Hematopoietic multipotent progenitor cell treated with erythropoietin and hydrocortisone succinate and interleukin-3 and kit ligand, for 15 days (in vitro differentiated cells): ENCODE measurements around the gene ZNF48.

Experiments used
- DNase-seq: peaks from one replicate; pipeline ENCODE4 v3.0.0-alpha.2; 2015; ENCODE audit warnings: low spot score

The ZNF48 gene

GRCh38 chr16:30407804-30408534, 12.7 kb downstream of the ZNF48 start:
- no peak for DNase-seq

- peak; percentile 87 for DNase-seq
Measured at GRCh38 chr16:30409125-30410060, 14.2 kb downstream of the ZNF48 start.

GRCh38 chr16:30413112-30413806, 18.0 kb downstream of the ZNF48 start:
- no peak for DNase-seq

GRCh38 chr16:30414159-30414558, 18.9 kb downstream of the ZNF48 start:
- DNase-seq: no peak

- DNase-seq: no peak
Measured at GRCh38 chr16:30416047-30416603, 20.9 kb downstream of the ZNF48 start.

- DNase-seq: no peak
Measured at GRCh38 chr16:30416624-30417528, 21.7 kb downstream of the ZNF48 start.

- peak; percentile 82 for DNase-seq
Measured at GRCh38 chr16:30417529-30418349, 22.5 kb downstream of the ZNF48 start.

DNA sequence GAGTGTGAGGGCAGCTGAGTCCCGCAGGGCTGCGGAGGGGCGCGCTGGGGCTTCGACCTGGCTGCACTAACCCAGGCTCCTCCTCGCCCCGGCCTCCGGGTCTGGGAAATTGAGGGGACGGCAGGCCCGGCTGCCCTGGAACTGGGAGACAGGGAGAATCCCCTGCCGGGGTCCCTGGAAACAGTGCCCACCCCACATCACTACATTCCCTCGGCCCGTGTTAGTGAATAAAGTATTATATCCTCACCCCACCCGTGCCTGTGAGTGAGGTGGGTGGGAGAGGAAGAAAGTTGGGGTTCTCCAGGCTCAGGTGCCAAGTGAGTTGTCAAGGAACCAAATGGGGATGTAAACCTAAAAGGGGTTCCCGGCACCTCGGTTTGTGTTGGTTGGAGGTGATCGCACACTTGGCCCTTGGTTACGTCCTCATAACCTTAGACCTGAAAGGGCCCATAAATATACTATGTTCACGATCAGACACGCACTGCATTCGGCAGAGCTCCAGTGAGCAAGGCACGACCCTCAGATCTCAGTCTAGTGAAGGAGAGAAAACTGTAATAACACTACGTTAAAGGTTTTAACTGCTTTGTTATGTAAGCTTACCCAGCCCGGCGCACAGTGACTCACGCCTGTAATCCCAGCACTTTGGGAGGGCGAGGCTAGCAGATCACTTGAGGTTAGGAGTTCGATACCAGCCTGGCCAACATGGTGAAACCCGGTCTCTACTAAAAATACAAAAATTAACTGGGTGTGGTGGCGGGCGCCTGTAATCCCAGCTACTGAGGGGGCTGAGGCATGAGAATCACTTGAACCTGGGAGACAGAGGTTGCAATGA, 23.3 kb downstream of the ZNF48 start:
- no peak for DNase-seq

- DNase-seq: no peak
Measured at GRCh38 chr16:30421010-30421409, 25.8 kb downstream of the ZNF48 start.

GRCh38 chr16:30428055-30428454, 32.8 kb downstream of the ZNF48 start:
- no peak for DNase-seq

DNA sequence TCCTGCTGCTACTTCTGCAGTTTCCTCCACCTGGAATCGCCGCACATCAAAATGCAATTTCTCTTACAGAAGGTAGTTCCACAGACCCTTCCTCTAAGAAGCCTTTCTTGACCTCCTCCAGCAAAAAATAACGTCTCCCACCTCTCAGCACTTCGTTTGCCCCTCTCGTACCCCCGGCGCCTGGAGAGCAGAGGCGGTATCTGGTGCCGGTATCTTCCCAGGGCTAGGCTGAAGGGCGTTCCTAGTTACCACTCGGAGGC, 34.1 kb downstream of the ZNF48 start:
- DNase-seq: no peak

DNA sequence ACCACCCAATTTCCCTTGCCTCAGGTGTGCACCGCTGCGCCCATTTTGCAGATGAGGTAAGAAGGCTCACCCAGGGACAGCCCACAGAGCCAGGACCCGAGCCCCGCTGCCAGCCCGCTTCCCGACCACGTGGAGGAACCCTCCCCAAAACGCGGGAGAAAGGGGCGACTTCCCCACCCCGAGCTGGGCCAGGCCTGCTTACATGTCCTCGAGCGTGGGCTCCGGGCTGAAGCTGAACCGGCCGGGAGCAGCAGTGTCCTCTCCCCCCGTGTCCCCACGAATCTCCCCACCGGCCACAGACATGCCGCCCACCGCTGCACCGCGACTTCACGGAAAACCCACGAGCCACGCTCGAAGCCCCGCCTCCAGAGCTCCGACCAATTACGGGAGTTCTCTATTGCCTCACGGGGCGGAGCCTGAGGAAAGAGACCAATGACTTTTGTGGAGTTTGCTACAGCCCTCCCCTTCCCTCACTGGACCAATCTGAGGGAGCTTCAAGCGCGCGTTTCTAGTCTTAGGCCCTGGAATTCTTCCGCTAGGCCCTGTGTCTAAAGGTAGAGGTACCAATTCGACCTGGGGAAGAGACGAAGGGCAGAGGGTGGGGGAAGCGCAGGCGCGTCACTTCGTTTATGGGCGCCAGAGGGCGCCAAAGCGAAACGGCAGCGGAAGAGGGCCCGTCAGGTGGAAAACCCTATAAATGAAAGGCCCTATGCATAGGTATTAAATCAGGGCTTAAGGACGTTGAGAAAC, 34.6 kb downstream of the ZNF48 start, which contains the start of gene DCTPP1:
DCTPP1 (minus strand) TSS at position 353 of the 750 bp plus-strand sequence; CDS start at position 303, 50 bp downstream.
- peak; percentile 98 for DNase-seq

- no peak for DNase-seq
Measured at GRCh38 chr16:30430428-30430970, 35.3 kb downstream of the ZNF48 start.

GRCh38 chr16:30434852-30435251, 39.6 kb downstream of the ZNF48 start:
- no peak for DNase-seq

DNA sequence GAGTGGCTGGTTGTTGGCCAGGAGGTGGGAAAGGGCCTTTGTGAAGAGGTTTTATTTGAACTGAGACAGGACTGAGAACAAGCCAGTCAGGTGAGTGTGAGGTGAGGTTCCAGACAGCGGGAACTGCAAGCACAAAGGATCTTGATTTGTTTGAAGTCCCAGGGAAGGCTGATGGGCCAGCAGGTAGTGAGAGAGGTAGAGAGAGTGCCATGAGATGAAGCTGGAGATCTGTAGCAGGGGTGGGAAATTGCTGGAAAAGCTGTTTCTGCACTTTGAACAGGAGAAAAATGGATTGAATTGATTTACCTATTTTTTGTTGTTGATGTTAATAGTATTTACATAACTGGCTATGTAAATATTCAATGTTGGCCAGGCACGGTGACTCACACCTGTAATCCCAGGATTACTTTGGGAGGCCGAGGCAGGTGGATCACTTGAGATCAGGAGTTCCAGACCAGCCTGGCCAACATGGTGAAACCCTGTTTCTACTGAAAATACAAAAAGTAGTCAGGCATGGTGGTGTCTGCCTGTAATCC, 42.4 kb downstream of the ZNF48 start:
- DNase-seq: no peak

- DNase-seq: no peak
Measured at GRCh38 chr16:30438835-30439234, 43.6 kb downstream of the ZNF48 start.

DNA sequence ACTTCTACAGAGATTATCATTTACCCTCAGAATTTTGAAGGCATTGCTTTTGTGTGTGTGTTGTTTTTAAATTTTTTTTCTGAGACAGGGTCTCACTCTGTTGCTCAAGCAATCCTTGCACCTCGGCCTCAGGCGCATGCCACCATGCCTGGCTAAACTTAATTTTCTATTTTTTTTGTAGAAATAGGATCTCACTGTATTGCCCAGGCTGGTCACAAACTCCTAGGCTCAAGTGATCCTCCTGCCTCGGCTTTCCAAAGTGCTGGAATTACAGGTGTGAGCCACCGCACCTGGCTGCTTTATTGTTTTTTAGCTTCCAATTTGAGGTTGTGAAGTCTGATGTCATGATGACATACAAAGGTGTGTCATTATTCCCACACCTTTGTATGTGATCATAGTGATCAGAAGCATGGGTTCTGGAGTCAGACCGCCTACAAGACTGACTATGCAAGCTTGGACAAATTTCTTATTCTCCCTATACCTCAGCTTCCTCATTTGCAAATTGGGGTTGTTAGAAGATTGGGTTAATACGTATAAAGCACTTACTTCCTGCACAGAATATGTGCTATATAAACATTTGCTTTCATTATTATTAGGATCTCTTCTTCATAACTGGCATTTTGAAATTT, 44.6 kb downstream of the ZNF48 start:
- DNase-seq: no peak

- DNase-seq: no peak
Measured at GRCh38 chr16:30443631-30444030, 48.4 kb downstream of the ZNF48 start.
